ENCODE results near the gene HOXB13.

The HOXB13 gene

DNA sequence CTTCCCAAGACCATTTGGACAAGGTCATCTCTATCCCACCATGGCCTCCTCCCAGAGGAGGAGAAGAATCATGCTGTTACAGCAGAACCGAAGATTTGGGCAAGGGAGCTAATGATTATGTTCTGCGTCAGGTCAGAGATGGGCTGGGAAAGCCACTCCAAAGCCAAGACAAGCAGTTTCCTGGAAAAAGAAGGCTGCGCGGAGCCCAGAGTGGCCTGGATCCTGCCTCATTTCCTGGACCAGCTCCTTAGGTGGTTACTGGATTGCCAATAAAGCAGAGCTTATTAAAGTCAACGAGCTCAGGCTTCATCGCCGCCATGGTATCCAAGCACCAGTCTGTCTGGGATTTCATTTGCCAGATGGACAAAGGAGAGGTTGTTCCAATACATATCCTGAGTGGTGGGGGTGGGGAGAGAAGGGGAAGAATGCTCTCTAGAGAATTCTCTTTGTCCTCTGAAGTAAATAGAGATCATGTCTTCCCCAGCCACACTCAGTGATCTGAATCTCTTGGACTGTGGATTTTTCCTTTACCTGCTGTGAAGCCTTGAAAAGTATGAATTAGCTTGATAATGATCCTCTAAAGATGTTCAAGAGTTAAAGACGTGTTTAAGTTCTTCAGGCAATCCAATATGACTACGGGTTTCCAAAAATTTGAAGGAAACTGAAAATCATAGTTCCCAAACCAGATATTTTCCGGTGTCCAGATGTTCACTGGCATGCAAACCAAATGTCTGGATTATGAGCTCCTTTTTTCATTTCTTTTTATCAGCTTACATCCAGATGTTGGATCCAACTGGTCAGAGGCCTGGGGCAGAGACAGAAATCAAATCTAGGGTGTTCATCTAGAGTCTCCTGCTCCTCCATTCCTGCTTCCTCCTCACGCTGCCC lies 23.9 kb downstream of the HOXB13 start:
- no peak for DNase-seq (ENCODE audit: low spot score)

DNA sequence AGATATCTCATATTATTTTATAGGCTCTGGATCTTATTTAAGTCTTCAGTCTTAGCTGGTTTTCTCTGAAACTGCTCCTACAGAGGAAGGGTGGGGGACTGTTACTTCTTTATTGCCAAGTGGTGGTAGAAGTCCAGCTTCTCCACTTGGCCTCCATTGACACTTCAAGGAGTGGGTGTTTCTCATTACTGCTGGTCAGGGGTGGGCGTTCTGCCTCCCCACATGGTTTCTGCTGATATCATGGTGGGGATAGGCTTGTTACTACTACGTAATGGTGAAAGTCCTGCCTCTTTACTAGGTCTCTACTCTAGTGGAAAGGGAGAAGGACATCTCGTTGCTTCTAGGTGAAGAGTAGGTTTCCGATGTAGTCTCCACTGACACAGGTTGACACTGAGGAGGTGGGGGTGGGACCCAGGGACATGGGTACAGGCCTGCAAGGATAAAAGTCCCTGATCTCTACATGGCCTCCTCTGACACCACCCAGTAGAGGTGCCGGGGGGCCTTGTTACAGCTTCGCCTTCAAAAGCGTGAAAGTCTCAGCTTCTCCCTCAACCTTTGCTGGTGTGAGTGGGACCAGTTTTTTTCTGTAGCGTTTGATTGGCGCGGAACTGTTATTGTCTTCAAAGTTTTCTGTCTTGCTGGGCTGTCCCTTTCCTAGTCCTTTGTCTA lies 26.6 kb downstream of the HOXB13 start:
- DNase-seq (ENCODE audit: low spot score): no peak

DNA sequence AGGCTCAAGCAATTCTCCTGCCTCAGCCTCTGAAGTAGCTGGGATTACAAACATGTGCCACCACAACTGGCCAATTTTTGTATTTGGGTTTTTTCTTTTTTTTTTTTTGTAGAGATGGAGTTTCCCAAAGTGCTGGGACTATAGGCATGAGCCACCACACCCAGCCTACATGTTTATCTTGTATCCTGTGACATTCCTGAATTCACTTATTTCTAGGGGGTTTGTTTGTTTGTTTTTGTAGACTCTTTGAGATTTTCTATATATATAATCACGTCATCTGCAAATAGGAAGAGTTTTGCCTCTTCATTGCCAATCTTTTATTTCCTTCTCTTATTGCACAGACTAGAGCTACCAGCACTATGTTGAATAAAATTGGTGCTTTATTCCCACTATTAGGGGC lies 35.4 kb downstream of the HOXB13 start:
- DNase-seq (ENCODE audit: low spot score): no peak

DNA sequence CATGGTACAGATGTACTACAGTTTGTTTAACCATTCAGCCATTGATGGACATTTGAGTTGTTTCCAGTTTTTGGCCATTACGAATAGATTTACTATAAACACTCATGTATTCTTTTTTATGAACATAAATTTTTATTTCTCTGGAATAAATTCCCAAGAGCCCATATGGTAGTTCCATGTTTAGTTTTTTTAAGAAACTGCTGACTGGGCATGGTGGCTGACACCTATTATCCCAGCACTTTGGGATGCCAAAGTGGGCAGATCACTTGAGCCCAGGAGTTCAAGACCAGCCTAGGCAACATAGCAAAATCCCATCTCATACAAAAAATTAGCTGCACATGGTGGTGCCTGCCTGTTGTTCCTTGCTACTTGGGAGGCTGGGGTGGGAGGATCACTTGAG lies 36.5 kb downstream of the HOXB13 start:
- no peak for DNase-seq (ENCODE audit: low spot score)

DNA sequence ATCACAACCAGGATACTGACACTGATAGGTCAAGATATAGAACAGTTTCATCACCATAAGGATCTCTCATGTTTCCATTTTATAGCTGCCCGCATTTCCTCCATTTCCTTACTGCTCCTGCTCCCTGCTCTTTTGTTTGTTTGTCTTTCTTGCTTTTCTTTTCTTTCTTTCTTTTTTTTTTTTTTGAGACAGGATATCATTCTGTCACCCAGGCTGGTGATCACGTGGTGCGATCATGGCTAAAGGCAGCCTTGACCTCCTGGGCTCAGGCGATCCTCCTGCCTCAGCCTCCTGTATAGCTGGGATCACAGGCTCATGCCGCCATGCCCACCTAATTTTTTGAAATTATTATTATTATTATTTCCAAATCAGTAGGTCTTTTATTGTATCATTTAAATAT lies 37.9 kb downstream of the HOXB13 start:
- DNase-seq (ENCODE audit: low spot score): no peak

DNA sequence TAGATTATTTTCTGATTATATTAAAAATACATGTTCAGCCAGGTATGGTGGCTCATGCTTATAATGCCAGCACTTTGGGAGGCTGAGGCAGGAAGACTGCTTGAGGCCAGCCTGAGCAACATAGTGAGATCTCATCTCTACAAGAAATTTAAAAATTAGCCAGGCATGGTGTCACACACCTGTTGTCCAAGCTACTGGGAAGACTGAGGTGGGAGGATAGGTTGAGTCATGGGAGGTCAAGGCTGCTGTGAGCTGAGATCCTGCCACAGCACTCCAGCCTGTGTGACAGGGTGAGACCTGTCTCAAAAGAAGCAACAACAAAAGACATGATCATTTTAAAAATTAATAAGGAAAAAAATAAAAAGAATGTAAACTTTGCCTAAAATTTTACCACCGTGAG lies 46.9 kb downstream of the HOXB13 start:
- no peak for DNase-seq (ENCODE audit: low spot score)

DNA sequence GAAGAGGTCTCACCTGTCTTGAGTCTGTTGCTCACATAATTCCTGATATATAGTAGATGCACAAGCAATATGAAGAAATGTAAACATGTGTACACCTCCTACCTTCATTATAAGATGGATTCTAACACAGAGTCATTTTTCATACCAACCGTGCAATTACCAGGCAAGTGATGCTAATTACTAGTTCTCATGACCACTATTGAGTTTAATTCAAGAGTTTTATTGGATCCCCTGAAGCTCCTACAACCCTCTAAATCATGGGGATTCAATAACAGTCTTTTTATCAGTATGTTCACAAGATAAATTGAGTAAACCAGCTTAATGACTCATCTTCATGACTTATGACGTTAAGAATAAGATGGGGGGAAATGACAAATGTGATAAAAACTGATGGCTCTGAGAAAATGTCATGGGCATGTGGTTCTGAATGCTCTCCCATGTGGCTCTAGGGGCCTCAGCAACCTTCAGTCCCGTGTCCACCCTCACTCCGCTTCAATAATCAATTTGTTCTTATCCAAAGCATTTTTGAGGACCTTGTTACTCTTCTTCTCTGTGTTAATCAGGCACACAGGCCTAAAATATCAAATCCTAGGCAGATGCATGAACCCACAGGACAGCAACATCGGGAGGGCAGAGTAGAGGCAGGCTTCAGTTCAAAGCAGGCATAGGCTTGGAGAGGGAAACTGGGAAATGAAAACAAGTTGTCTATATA lies 49.0 kb downstream of the HOXB13 start:
- DNase-seq (ENCODE audit: low spot score): no peak

DNA sequence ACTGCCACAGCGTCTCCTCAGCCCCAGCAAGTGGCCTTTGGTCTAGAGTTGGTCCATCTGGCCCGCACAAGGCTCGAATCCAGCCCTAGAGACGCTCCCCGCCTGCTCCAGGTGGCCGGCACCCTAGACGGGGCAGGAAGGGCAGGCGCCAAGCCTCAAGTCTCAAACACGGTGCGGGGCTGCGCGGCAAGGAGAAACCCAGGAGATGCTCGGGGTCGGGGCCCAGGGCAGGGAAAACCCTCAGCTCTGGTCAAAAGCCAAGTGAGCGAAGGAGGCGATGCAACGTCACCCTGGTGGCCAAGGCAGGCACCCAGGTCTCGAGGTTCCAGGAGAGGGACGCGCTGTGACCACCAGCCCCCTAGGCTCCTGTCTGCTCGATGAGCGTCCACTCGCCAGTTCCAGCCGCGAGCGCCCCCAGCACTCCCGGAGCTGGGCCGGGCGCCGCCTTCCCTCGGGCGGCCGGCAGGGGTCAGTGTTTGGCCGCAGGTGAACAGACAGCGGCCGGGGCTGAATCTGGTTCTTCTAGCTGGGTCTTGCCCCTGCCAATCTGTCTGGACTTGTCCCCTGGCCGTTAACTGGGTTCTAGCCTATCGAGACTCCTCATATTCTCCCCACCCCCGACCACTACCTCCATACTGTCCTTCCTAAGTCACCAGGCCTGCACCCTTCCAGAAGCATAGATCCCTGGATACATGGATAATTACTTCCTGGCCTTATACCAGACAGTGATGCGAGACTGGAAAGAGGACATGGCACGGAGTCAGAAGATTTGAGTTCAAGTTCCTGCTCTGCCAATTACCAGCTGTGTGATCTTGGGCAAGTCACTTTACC lies 50.2 kb downstream of the HOXB13 start:
- peak; percentile 59 for DNase-seq (ENCODE audit: low spot score)

DNA sequence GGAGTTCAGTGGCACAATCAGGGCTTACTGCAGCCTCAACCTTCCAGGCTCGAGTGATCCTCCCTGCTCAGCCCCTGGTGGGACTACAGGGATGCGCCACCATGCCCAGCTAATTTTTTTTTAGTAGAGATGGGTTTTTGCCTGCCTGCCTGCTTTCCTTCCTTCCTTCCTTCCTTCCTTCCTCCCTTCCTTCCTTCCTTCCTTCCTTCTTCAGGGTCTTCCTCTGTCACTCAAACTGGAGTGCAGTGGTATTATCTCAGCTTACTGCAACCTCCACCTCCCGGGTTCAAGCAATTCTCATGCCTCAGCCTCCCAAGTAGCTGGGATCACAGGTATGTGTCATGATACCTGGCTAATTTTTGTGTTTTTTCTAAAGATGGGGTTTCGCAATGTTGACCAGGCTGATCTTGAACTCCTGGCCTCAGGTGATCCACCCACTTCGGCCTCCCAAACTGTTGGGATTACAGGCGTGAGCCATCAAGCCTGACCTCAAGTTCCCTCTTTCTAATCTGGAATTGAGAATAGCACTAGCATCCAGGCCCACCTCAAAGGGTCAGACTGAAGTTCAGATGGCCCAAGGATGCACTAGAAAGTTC lies 51.5 kb downstream of the HOXB13 start:
- DNase-seq (ENCODE audit: low spot score): no peak
